T-helper 1 cell (primary cell): ENCODE results near the gene MRPL4.
"Not testable (repeated sequence)": the region's sequence is repeated elsewhere in the genome, so short reads cannot be mapped to it uniquely, and the experiment has no call there.

Source experiments
- DNase-seq, 5 donors: peaks; one replicate each; pipeline ENCODE4 v3.0.0-alpha.2; 2012 to 2020

MRPL4 gene

DNA sequence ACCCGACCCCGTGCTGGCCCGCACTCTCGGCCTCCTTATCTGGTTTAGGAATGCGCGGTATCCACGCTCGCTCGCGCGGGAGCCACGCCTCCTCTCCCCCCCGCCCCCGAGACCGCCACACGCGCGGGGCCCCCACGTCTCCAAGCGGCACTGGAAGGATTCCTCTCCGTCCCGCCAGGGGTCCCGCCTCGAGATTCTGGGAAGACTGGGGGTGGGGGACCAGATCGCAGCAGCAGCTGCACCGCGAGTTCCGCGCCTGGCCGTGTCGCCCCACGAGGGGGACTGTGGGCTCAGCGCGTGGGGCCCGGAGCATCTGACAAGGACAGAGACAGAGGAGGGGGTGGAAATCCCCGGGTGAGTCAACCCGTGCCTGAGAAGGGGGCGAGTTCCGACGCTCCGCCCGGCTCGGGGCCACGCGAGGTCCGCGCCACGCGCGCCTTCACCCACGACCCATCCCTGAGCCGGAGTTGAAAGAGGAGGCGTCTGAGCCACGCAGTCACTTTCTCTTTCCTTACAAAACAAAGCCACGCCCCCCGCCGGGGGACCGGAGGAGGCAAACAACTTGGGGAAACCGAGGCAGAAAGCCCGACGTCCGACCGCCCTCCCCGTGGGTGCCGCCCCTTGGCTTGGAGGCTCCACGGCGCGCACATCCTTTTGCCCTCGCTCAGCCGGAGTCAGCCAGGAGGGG, 21.7 kb upstream of the MRPL4 start:
- DNase-seq: peak; percentile 24 to 73 (median 59)

DNA sequence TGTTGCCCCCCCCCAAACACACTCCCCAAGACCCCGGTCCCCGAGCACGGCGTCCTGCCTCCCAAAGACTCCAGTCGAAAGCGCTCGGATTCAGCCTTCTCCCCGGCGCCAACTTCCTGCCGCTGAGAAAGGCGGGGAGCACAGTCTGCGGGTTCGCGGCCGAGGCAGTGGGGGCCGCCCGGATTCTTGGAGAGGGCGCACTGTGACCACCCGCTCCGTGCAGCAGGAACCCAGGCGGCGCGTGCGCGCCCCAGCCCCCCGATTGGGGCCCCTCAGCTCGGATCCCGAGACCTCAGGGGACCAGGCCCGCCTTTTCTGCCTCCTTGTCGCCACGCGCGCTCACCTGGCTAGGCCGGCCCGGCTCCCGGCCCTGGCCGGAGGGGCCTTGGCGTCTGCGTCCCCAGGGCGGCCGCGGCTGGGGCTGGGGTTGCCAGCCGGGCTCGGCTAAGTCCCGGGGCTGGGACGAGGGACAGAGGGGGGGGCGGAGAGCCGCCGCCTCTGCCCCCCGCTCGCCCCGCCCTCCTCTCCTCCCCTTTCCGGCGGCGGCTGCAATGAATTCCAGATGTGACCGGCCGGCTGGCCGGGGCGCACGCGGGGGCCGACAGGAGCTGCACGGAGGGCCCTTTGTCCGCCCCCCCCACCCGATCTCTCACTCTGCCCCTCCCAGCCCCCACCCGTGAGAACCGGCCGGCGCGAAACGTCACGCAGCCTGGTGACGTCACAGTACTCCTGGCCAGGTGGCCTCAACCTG, 21.0 kb upstream of the MRPL4 start, which contains the start of gene S1PR2:
S1PR2 (minus strand) TSS at position 471 of the 751 bp plus-strand sequence. CDS start 6,426 bp downstream, outside the sequence.
- DNase-seq: peak; percentile 58 to 79 (median 70)

DNA sequence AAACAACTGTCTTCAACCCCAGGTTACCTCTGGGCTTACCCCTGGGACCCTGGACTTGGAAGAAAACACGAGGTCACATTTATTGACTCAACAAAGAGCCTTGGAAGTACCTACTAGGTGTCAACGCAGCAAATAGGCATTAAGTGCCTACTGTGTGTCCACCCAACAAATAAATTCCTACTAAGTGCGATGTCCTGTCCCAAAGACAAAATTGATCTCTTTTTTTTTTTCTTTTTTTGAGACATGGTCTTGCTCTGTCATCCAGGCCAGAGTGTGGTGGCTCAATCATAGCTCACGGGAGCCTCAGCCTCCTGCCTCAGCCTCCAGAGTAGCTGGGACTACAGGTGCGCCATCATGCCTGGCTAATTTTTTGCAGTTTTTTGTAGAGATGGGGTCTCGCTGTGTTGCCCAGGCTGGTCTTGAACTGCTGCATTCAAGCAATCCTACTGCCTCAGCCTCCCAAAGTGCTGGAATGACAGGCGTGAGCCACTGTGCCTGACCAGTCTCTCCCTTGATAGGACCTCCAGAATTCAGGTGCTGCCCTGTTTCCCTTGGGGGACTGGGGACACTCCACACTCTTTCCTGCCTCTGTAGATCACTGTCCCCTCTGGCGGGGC, 20.3 kb upstream of the MRPL4 start:
- no peak for DNase-seq

DNA sequence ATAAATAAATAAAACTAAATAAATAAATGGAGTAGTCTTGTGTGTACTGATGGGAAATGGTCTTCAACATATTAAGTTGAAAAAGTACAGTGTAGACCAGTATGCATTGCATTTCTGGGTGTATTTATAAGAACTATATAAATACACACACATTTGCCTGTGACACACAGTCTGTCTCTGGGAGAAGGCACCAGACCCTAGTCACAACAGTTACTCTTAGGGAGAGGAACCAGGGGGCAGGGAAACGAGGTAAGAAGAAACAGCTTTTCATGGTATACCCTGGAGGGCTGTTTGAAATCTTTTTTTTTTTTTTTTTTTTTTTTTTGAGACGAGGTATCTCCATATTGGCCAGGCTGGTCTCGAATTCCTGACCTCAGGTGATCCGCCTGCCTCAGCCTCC, 18.1 kb upstream of the MRPL4 start:
- DNase-seq: no peak

DNA sequence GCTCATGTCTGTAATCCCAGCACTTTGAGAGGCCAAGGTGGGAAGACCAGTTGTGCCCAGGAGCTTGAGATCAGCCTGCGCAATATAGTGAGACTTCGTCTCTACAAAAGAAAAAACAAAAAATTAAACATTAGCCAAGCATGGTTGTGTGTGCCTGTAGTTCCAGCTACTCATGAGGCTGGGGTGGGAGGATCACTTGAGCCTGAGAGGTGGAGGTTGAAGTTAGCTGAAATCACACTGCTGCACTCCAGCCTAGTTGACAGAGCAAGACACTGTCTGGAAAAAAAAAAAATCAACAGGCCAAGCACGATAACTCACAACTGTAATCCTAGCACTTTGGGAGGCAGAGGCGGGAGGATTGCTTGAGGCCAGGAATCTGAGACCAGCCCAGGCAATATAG, 17.0 kb upstream of the MRPL4 start:
- DNase-seq: no peak

DNA sequence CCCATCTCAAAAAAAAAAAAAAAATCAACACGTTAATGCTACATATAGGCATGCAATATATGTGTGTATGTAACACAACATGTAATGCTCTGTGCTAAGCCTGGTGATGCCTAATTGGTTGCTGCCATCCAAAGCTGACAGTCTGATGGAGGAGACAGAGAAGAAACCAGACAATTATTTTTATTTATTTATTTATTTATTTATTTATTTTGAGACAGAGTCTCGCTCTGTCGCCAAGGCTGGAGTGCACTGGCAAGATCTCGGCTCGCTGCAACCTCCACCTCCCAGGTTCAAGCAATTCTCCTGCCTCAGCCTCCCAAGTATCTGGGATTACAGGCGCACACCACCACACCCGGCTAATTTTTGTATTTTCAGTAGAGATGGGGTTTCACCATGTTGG, 16.6 kb upstream of the MRPL4 start:
- not testable (repeated sequence) for DNase-seq

DNA sequence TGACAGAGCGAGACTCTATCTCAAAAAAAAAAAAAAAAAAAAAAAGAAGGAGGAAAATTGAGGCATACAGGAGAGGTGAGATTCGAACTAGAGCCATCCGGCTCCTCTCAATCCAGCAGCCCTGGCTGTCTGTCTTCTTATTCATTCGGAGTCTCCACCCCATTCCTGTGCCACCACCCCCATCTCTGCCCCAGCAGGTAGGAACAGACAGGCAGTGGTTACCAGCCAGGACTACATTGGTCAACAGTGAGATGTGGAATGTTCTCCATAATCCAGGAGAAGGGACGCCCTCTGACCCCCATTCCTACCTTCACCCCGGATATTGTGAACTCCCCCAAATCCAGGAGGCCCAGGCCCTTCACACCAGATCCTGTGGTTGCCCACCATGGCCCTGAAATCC, 14.3 kb upstream of the MRPL4 start:
- DNase-seq: no peak

DNA sequence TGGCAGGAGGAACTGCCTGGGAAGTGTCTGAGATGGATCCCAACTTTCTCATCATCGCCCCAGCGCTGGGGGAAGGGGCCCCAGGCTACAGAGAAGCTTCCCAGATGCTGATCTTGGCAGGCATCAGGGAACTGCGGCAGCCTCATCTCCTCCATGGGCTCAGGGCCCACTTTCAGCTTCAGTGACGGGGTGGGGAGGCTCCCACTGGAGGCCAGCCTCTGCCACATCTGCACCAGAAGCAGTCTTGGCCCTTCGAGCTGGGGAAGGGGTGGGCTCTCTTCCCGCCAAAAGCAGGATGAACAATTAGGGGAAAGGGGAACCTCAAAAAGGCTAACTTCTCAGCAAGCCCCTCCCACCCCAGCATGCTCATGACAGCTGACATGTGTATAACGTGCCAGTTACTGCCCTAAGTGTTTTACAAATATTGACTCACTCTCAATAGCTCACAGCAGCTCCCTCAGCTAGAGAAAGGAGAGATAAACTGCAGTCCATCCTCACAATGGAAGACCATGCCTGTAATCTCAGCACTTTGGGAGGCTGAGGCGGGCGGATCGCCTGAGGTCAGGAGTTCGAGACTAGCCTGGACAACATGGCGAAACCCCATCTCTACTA, 13.7 kb upstream of the MRPL4 start:
- no peak for DNase-seq

DNA sequence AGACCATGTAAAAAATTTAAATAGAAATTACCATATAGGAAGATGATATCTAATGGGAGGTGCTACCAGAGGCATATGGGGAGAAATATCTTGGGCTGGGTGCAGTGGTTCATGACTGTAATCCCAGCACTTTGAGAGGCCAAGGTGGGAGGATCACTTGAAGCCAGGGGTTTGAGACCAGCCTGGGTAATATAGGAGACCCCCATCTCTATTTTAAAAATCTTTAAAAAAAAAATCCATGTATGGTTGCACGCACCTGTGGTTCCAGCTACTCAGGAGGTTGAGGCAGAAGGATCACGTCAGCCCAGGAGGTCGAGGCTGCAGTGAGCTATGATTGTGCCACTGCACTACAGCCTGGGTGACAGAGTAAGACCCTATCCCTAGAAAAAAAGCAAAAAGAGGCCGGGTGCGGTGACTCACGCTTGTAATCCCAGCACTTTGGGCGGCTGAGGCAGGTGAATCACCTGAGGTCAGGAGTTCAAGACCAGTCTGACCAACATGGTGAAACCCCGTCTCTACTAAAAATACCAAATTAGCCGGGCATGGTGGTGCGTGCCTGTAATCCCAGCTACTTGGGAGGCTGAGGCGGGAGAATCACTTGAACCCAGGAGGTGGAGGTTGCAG, 10.1 kb upstream of the MRPL4 start:
- DNase-seq: not testable (repeated sequence)

DNA sequence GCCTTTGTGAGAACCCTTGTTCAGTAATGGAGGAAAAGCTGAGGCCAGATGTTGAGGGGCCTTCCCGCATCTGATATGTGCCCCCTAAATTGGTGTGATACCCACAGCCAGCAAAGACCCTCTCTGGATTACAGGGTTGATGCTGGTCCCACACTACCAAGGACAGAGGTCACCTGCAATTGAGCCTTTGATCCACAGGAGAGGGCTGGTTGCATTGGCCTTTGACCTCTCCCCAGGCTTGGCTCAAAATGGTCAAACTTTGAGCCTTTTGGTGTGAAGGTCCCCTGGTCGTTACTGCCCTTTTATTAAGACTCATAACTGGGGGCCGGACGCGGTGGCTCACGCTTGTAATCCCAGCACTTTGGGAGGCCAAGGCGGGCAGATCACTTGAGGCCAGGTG, 8.4 kb upstream of the MRPL4 start:
- DNase-seq: no peak

DNA sequence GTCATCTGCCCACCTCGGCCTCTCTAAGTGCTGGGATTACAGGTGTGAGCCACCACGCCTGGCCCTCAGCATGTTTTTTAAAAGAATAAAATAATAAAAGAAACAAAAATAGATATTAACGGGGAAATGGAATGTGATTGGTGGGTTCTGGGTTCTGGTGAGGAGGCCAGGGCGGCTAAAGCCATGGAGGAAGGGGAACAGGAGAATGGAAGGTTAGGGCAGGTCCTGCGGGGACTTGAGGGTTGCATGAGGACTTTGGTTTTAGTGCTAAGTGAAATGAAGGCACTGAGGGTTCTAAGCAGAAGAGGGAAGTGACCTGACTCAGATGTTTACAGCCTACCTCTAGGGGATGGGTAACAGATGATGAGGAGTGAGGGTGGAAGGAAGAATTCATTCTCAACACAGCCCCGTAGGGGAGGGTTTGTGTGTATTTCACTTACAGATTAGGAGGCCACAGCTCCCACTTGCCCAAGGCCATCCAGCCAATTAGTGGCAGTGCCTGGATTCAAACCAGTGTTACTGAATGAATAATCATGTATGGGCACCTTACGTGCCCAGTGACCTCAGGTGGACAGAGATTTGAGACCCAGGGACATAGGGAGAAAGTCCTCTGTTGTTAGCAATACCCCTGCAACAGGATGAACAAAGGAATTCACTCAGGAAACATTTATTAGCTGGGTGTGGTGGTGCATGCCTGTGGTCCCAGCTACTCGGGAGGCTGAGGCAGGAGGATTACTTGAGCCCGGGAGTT, 6.7 kb upstream of the MRPL4 start:
- no peak for DNase-seq

DNA sequence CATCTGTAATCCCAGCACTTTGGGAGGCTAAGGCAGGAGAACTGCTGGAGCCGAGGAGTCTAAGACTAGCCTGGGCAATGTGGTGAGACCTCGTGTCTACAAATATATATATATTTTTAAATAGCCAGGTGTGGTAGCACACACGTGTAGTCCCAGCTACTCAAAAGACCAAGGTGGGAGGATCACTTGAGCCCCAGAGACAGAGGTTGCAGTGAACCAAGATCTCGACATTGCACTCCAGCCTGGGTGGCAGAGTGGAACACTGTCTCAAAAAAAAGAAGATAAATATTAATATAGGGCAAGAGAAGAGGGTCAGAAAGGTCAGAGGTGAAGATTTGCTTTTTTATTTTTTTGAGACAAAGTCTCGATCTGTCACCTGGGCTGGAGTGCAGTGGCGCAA, 5.5 kb upstream of the MRPL4 start:
- DNase-seq: no peak

DNA sequence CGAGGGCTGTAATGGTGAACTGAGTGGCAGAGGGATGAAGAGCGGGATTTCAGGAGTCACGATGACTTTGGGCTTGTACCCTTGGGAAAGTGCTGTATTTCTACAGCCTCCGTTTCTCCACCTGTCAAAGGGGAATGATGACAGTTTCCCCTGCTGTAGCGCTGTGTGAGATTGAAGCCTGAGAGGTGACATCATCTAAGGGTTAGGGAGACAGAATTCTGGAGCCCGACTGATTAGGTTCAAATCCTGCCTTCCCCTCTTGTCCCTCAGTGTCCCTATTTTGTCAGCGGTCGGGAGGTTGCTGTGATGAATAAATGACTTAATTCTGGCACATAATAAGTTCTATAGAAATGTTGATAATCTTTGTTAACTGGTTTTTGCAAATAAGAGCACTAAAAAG, 693 bp downstream of the MRPL4 start:
- DNase-seq: no peak

DNA sequence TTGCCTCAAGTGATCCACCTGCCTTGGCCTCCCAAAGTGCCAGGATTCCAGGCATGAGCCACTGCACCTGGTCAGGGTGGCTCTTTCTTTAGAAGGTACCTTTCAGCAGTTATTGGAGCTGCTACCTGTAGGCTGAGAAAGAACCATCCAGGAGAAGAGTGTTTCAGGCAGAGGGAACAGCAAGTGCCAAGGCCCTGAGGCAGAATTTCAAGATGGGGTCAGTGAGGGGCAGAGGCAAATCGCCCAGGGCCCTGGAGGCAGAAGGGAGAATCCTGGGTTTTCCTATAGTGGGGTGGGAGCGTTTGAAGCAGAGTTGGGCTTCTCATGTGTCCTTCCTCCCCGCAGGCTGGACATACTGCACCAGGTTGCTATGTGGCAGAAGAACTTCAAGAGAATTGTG, 2.2 kb downstream of the MRPL4 start:
- no peak for DNase-seq

DNA sequence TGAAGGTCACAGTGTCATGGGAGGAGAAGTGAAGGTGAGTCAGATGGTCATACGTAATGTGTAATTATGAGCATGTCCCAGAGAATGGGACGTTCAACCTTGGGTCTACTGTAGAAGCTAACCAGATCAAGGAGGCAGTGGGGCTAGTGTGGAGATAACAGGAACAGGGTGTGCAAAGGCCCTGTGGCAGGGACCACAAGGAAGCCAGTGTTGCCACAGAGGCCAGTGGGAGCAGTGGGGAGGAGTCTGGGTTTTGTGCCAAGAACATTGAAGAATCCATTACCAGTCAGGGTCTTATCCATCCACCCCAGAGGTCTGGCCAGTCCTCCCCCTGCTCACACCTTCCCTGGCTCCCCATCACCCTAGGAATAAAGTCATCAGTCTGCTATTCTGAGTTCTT, 3.3 kb downstream of the MRPL4 start:
- no peak for DNase-seq

DNA sequence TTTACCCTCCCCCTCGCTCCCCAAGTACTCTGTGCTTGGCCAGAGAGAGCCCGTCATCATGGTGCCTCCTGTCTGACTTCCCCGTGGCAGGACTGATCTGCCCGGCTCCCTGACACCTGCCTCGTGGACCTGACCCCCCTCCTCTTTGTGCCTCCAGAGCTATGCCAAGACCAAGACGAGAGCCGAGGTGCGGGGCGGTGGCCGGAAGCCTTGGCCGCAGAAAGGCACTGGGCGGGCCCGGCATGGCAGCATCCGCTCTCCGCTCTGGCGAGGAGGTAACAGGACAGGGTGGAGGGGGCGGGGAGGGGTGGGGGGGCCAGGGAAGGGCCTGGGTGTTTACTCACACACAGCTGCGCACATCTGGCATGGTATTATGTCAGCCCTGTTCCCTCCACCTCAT, 4.5 kb downstream of the MRPL4 start:
- no peak for DNase-seq

DNA sequence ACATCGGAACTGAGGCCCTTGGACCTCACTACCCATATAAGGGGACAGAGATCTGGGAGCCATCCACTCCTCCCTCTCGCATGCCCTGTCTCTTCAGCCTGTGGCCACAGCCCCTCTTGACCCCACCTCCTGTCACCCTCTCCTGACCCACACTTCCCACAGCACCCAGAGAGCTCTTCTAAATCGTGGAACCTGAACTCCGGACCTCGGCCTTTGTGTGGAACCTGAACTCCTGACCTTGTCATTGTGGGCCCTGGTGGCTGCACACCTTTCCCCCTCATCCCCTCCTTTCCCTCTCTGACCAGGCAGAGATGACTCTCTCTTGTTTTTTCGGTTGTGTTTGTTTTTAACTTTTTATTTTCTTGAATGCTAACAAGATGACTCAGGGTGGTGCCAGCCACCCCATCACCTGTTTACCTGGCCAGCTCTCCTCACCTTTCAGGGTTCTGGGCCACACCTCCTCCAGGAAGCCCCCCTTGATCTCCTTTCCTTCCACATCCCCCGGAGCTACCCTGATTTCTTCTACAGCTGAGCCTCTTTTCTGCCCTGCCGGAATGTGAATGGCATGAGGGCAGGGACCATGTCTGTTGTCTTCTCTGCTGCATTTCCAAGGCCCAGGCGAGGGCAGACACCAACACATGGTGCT, 5.1 kb downstream of the MRPL4 start:
- DNase-seq: no peak

DNA sequence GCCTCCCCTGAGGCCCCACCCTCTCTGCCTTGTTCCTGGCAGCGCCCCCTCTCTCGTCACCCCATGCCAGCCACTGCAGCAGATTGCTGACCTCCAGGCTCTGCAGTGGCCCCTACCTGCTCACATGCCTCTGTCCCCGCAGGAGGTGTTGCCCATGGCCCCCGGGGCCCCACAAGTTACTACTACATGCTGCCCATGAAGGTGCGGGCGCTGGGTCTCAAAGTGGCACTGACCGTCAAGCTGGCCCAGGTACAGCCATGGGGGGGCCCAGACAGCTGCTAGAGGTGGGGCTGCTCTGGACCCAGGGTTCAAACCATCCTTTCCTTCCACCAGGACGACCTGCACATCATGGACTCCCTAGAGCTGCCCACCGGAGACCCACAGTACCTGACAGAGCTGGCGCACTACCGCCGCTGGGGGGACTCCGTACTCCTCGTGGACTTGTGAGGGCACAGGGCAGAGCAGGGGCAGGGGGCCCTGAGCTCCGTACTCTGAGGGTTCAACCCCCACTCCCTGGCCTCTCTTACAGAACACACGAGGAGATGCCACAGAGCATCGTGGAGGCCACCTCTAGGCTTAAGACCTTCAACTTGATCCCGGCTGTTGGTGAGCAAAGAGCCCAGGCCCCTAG, 6.2 kb downstream of the MRPL4 start:
- DNase-seq: no peak

DNA sequence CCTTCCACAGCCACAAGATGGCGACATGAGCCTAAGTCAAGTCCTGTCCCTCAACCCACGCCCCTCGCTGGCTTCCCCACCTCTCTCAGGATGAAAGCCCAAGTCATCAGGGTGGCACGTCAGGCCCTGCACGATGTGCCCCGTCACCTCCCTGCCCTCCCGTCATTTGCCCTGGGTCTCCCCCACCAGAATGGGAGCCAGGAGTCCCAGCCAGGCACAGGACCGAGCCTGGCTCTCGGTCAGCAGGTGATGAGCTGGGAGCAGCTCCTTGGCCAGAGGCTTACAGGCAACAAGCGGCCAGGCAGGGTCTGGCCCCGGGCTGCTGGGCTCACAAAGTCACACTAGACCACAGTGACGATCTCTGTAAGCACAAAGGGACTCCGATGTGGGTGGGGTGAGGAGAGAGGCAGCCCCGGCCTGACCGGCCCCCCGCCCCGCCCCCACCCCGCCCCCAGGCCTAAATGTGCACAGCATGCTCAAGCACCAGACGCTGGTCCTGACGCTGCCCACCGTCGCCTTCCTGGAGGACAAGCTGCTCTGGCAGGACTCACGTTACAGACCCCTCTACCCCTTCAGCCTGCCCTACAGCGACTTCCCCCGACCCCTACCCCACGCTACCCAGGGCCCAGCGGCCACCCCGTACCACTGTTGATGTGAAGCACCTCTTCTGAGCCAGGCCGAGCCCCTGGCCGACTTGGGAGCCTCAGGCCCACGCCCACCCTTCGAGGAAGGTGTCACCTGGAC, 7.3 kb downstream of the MRPL4 start:
- peak; percentile 74 to 90 (median 83) for DNase-seq

DNA sequence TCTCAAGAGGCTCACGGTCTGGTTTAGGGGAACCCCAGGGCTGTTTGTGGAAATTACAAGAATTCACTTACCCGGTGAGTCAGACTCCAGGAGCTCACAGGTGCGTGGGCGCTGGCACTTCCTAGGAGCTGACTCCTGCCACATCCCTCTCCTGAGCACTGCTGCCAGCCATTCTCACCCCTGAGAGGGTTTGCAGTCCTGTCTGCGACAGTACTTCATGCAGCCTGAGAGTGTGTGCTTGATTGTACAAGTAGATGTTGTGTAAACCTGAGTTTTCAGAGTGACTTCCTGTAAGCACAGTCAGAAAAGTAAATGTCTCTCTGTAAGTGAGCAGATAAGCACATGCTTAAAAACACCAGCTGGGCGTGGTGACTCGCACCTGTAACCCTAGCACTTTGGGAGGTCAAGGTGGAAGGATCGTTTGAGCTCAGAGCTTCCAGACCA, 8.1 kb downstream of the MRPL4 start:
- peak in 2 of 5 donors; percentile 19 to 66 for DNase-seq
